ENCODE results near the gene SPOCK2.

Gene SPOCK2

DNA sequence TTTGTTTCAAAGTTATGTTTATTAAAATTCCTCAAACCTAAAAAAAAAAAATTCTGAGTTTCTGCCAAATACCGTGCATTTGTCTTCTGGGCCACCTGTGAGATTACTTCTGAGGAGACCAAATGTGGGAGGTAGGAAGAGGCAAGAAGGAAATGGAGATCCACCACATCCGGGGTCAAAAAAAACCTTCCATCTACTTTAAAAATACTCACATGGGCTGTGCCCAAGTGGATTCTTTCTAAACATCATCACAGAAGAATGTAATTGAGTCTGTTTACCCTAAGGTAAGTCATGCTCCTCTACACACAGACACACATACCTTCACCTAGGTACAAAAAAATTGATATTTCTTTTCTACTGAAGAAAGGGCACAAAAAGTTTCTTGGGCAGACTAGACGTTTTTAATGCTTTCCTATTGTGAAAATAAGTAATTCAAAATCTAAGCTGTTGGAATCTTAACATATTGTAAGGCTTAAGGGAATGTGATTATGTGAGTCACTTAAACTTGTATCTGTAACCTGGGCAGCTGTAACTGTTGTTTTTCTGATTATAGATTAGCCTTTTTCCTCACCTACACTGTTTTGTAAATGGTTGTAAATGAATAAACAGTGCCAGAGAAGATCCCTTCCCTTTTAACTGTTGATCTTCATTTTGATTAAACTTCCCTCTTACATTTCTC lies 19.1 kb upstream of the SPOCK2 start:
- DNase-seq = no peak

GRCh38 chr10:72106896-72107295 lies 18.5 kb upstream of the SPOCK2 start:
- DNase-seq = no peak

DNA sequence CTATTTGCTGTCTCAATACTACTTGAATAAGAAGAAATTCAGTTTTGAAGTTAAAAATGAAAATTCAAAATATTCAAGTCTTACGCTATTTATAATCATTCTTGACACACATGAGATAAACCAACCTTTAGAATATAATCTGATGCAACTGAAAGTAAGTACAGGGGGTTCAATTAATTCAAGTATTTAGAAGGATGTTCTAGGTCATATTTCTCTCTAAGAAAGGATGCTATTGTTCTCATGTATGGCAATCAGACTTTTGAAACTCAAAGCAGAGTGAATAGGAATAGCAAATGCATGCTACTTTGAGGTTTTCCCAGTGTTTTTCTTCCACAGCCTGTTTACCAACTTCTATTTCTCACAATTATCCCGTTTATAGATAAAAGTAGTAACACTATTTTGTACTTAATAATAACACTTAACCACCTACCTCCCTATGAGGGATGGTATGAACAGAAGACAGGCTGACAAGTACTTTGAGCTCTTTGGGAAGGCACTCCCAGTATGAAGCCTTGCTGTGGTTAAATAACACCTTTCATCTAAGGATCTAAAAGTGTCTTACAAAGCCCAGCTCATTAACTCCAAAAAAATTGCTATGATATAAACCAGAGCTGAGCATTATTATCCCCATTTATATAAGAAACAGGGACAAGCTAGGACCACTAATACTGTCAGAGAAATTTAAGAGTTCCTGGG lies 18.0 kb upstream of the SPOCK2 start:
- DNase-seq = no peak

- DNase-seq = no peak
Observed at GRCh38 chr10:72105710-72106109, 17.4 kb upstream of the SPOCK2 start.

- no peak for DNase-seq
Observed at GRCh38 chr10:72105098-72105475, 16.7 kb upstream of the SPOCK2 start.

GRCh38 chr10:72104472-72105097 lies 16.2 kb upstream of the SPOCK2 start:
- no peak for DNase-seq

DNA sequence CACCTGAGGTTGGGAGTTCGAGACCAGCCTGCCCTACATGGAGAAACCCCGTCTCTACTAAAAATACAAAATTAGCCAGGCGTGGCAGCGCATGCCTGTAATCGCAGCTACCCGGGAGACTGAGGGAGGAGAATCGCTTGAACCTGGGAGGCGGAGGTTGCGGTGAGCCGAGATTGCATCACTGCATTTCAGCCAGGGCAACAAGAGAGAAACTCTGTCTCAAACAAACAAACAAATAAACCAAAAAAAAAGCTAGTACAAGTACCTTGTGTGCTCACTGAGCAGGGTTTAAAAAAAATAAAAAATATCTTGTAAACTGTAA lies 11.2 kb upstream of the SPOCK2 start:
- no peak for DNase-seq

- DNase-seq = no peak
Observed at GRCh38 chr10:72098836-72099599, 10.7 kb upstream of the SPOCK2 start.

DNA sequence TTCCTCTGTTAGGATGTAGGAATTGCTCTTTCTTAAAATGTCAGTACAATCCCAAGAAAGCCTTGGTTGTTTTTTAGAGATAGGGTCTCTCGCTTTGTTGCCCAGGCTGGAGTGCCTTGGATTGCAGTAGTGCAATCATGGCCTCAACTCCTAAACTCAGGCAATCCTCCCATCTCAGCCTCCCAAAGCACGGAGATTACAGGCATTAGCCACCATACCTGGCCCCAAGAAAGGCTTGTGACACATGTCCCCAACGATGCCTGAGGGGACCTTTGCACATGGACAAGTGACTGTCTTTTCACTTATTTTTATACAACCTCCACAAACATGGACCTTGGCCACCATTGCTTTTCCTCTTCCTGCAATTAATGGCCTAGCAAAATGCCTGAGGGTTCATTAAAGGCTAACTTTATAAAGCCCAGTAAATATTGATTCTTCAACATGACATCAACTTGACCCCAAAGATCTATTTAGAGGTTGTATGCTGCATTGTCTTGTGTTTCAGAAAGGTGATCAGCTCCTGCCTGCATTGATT lies 10.0 kb upstream of the SPOCK2 start:
- no peak for DNase-seq

DNA sequence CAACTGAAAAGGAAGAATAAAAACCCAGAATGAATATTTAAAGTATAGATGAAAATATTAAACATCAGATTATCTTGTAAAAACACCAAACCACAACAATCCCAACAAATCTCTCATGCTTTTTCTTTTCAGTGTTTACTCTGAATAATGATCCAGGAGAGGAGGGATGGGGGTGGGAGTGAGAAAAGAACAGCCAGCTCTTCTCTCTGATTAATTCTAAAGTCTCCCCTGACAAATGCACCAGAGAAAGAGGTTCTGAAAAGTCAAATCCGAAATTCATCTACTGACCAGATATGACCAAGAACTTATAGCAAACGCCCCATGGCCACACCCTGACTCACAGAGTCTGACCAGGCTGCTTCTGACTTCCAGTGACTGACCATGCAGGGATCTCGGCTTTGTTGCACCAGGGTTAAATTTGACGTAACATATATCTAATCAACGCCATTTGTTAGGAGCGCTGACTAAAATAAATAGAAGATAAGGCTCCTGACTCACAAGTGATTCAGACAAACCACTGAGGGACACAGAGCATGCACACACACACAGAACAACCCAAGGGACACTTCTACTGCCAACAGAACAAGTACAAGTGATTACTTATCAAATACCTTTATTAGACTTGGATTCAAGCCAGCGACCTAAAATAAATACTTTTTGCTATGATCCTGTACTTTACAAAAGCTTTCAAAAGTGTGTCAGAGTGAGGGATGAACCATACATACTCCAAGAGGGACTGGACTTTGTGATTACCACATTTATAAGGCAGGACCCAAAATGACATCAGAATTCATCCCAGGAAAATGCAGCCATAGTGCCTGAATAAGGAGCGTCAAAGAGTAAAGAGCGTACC lies 9.3 kb upstream of the SPOCK2 start:
- DNase-seq = no peak

DNA sequence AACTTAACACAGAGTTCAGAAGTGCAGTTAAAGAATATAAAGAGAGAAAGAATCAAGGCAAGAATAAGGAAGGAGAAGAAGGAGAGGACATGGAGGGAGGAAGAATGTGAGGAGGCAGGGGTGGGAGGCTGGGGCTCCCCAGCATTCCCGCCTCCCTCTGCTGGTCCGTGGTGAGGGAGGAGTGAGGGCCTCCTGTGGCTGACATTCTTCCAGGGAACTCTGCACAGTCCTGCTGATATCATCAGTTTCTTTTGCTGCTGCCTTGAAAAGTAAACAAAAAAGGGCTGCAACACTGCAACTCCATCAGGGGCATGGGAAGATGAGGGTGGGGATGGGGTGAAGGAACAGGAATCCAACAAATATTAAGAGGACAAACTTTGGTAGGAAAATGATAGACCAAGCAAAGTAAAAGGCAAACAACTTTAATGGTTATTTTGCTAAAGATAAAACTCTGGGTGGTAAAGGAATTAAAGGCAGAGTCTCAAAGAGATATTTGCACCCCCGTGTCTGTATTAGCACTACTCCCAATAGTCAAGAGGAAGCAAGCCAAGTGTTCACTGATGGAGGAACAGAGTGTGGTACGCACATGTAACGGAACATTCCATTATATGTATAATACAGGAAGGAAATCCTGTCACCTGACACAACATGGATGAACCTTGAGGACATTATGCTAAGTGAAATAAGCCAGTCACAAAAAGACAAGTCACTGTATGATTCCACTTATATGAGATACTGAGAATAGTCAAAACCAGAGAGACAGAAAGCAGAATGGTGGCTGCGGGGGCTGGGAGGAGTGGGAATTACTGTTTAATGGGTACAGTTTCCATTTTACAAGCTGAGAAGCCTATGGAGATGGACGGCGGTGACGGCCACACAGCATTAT lies 8.0 kb upstream of the SPOCK2 start:
- DNase-seq = no peak

DNA sequence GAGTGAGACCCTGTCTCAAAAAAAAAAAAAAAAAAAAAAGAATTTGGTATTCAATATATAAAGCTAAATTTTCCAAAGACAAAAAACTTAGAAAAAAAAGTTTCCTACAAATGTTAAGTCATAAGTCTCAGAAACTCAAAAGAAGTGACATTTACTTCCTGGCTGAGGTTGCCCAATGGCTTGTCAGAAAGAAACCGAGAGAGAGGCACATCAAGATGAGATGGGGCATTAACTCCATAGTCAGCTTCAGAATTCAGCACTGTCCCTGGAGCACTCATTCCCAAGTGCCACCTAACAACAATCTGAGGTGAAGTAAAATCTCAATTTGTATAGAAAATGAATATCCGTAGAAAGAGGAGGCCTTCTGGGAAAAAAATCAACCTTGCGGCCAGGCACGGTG lies 6.8 kb upstream of the SPOCK2 start:
- DNase-seq = no peak

- DNase-seq = no peak
Observed at GRCh38 chr10:72094574-72094973, 6.2 kb upstream of the SPOCK2 start.

- DNase-seq = no peak
Observed at GRCh38 chr10:72093450-72093849, 5.1 kb upstream of the SPOCK2 start.

GRCh38 chr10:72092987-72093386 lies 4.6 kb upstream of the SPOCK2 start:
- DNase-seq = no peak

DNA sequence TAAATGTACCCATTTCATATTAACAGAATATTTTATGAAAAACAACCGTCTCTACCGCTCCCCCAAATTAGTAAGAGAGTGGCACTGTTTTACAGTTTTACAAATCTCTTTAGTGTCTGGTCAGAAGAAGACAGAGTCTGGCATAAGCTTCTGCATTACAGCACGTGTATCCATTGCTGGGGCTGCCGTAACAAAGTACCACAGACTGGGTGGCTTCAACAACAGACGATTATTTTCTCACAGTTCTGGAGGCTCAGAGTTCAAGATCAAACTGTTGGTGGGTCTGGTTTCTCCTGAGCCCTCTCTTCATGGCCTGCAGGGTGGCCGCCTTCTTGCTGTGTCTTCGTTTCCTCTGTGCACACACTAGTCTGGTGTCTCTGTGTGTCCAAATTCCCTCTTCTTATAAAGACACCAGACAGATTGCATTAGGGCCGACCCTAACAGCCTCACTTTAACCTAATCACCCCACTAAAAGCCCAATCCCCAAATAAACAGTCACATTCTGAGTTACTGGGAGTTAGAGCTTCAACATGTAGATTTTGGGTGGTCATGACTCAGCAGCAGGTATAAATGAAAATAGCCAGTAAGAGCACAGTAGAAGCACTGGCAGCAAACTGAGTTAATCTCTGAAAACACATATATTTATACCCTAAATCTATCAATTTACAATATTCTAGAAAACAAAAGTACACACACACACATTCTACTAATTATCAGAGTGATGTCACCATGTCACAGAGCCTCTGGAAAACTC lies 4.0 kb upstream of the SPOCK2 start:
- DNase-seq = no peak

DNA sequence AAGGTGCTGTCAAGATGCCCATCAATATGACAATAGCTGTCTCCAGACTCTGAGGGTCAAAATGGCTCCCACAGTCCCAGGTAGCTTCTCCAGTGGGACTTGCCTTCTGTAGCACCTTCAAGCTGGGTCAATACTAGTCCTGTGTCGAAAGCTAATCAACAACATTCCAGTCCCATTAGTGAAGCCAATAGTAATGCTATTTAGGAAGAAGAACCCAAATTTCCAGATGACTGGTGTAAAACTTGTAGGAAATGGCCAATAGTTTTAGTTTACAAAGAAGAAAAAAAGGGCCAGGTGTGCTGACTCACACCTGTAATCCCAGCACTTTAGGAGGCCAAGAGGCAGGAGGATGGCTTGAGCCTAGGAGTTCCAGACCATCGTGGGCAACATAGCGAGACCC lies 2.0 kb upstream of the SPOCK2 start:
- no peak for DNase-seq

DNA sequence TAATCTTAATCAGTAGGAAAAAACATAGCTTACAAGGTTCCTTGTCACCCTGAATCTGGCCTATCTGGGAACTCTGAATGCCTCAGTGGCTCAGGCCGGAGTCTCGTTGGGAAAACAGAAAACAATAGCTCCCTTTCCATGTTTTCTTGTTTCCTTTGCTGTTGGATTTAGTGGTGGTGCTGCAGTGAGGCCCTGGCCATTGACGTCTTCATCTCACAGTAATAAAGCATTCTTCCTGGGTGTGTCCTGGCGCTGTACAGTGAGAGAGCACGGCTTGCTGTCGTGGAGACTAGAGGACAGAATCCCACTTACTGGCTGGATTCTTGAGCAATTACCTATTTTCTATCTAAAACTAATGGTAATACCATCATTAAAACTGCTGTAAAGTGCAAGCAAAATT lies 1.3 kb upstream of the SPOCK2 start:
- DNase-seq = no peak

- DNase-seq = no peak
Observed at GRCh38 chr10:72088889-72089575, 681 bp upstream of the SPOCK2 start.

- no peak for DNase-seq
Observed at GRCh38 chr10:72087392-72087968, 871 bp downstream of the SPOCK2 start.
